Measurements from ENCODE around the gene HS6ST3.
"Not testable (repeated sequence)": the region's sequence is repeated elsewhere in the genome, so short reads cannot be mapped to it uniquely, and the experiment has no call there.

HS6ST3 gene

DNA sequence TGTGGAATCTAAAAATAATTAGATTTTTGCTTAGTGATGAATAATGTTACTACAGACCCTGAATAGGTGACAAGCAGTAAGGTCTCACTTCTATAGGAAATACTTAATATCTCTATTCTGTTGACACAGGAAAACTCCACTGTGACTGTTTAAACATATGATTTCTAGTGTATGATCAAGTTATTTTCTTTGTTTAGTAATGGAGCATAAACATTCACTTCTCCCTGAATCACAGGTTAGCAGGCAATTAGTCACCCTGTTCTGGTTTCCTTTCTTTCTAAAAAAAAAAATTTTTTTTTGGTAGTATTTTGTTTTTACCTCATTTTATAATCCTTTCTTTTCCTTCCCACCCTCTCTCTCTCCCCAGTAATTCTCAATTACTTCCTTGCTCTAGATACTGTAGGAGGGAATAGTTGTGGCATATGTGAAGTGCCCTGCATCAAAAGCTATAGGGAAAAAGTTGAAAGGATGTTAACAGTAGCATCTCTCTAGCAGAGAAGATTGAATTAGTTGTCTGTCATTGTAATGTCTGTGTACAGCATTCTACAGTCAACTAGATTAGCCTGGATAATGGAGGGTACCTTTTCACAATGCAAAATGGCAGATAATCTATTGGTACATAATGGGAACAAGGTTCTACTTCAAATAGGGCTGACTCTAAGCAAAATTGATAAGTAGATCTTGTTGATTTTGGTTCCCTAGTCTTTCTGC lies 3.5 kb downstream of the HS6ST3 start:
- DNase-seq = no peak

DNA sequence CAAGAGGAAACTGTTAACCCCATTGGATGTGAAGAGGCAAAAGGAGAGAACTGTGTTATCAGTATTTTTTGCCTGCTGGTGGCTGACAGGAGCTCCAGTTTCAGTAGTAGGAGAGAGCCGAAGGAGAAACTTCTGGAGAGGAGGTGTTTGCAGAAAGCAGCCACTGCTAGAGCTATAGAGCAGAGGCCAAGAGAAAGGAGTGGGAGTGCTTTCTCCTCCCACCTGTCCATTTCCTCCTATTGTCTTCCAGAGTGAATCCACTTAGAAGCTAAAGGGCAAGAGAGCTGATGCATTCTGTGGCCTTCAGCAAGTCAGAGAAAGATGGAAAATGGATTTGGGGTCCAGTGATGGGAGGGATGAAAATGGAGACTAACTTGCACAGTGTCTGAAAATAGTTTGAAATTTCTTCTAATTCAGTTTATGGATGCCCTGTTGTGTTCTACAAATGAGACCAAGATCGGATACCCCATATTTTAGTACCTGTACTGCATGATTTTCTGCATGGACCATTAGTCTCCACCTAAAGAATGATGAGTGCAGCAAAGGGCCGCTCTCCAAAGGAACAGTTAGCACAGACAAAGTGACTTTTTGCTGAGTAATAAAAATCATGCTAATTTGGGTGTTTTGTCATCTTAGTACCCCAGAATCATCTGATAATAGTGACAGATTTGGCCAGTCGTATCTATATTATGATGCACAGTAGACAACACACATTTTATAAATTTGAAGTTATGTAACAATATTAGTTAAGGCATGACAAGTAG lies 10.7 kb downstream of the HS6ST3 start:
- DNase-seq = no peak

DNA sequence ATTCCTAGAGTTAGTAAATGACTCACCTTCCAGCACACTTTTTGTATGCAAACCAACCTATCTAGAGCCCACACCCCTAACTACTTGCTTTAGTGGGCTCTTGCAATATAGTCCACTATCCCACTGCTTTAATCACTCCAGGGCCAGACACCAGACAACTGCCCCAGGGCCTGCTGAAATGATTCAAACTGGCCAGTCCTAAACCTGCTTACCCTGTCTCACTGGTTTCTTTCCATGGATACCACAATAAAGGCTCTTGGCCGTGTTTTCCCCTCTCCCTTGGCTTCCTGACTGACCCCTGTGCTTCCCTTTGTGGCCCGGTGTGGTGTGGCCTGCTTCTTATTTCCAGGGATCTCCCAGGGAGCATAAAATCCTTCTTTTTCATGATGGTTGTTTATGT lies 14.6 kb downstream of the HS6ST3 start:
- no peak for DNase-seq

DNA sequence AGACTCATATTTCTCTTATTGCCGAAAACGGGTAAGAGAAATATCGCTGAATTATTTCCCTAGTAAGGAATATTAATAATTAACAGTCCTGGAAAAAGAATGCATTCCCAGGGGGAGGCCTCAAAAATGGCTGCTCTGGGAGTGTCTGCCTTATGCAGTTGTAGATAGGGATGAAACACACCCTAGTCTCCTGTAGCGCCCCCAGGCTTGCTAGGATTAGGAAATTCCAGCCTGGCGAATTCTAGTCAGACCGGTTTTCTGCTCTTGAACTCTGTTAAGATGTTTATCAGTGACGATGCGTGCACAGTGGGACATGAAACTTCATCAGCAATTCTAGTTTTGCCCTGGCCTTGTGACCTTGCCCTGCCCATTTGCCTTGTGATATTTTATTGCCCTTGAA lies 18.2 kb downstream of the HS6ST3 start:
- DNase-seq = not testable (repeated sequence)

DNA sequence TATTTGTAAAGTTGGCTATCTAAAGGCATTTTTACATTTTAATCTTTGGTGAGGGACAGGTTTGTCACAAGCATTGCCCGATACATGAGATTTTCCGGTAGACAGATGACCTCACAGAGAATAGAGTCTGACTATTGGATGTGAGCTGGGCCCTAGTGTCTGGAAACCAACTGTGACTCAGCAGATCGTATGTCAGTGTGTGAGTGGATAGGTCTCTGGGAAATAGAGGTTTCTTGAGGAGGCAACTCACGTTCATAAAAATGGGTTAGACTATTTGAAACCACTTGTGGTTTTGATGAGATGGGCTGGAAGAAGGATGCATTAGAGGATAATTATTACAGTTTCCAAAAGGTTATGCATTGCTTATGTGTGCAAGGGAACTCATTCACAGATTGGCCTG lies 19.2 kb downstream of the HS6ST3 start:
- DNase-seq = no peak

DNA sequence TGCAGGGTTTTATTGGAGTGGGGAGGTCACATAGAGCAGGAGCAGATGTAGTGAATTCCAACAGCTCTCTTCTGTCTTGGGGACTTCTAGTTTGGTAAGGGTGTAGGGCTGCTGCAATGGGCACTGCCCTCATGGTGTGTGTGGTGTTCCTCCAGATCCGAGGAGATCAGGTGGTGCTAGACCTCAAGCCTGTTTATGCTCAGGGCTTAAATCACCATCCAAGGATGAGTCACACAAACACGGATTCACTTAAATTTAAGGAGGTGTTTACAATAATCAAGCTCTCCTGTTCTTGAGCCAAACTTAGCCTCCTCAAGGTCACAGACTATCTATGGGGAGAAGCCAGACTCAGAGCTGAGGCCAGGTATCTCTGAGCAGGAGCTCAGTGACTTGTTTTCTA lies 23.0 kb downstream of the HS6ST3 start:
- no peak for DNase-seq

DNA sequence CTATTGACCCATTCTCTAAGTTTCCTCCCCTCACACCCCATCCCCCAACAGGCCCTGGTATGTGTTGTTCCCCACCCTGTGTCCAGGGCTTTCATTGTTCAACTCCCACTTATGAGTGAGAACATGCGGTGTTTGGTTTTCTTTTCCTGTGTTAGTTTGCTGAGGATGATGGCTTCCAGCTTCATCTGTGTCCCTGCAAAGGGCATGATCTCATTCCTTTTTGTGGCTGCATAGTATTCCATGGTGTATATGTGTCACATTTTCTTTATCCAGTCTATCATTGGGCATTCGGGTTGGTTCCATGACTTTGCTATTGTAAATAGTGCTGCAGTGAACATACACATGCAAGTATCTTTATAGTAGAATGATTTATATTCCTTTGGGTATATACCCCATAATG lies 25.5 kb downstream of the HS6ST3 start:
- DNase-seq = not testable (repeated sequence)

DNA sequence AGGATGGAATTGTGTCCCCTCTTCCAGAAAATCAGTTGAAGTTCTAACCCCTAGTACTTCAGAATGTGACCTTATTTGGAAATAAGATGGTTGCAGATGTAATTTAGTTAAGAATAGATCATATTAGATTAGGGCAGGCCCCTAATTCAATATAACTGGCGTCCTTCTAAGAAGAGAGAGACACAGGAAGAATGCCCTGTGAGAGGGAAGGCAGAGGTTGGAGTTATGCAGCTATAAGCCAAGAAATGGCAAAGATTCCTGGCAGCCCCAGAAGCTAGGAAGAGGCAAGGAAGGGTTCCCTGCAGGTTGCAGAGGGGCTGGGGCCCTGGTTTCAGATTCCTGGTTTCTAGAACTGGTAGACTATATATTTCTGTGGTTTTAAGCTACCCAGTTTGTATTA lies 30.0 kb downstream of the HS6ST3 start:
- no peak for DNase-seq

DNA sequence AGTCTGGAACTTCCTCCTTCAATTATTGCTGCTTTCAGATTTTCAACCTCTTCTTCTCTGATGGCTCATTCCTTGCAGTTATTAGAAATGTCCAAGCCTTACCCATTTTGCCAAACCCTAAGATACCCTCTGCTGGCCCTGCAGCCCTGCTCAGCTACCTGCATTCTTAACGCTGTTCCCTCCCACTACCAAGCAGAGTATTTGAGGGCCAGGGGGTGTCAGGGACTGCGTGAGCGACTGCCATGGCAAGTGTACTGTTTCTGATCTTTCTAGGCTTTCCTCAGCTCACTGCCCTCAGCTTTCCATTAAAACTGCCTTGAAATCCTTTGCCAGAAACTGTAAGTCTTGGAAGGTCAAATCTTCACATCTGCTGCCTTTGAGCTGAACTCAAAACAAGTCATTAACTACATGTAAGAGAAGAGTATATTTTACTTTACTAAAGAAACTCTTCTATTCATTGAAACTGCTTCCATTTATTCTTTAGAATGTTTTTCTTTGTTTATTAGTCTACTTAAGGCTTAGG lies 41.0 kb downstream of the HS6ST3 start:
- DNase-seq = no peak

DNA sequence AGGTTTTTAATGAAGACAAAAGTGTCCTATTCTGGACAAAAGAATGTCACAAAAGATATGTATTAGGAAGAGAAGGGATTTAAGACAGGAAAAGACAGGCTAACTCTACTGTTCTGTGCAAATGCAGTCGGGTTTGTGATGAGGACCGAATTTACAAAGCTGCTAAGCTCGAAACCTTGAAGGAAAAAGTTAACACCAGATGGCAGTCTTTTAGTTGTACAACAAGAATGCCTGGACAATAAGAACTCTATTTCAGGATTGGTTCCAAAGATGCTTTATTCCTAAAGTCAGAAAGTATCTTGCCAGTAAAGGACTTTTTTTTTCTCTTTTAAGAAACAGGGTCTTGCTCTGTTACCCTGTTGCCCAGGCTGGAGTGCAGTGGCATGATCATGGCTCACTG lies 51.1 kb downstream of the HS6ST3 start:
- DNase-seq = no peak

DNA sequence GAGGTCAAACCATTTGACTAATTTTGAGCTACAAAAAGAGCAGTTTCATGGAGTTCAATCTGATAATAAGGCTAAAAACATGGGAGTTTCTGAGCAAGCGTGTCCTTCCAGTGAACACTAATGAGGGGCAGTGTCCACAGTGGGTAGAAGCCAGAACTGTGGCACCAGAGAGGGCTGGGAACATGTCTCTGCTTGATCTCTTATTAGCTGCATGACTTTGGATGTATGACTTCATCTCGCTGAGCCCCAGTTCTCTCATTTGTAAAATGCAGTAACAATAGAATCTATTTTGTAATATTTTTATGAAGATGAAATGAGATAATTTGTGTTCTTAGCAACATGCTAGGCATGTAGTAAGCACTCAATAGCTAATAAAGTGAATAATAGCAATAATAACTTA lies 69.8 kb downstream of the HS6ST3 start:
- DNase-seq = no peak

DNA sequence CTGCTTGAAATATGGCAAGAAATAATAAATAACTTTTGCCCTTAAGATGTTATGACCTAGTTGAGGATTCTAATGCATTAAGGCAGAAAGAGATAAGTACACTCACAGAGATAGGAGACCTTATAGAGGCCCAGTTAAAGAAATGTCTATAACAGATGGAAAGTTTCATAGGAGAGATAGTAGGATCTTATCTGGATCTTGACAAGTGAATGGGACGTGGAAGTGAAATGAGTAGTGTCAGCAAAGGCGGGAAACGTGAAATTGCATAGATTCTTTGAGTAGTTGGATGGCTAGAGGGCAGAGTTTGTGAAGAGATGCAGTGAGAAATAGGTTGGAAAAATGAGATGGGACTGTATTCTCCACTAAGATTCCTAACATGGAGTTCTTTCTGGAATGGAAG lies 71.2 kb downstream of the HS6ST3 start:
- DNase-seq = no peak

DNA sequence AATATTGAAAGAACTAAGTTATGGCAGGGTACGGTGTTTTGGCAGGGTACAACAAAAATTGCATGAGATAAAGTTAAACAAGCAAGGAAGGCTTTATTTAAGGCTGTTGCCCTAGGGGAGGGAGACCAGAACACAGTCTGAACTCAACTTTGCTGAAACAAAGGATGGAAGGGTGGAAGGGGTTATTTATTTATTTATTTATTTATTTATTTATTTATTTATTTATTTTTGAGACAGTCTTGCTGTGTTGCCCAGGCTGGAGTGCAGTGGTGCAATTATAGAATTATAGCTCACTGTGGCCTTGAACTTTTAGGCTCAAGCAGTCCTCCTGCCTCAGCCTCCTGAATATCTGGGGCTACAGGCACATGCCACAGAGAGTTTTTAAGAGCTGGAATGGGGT lies 75.9 kb downstream of the HS6ST3 start:
- no peak for DNase-seq

DNA sequence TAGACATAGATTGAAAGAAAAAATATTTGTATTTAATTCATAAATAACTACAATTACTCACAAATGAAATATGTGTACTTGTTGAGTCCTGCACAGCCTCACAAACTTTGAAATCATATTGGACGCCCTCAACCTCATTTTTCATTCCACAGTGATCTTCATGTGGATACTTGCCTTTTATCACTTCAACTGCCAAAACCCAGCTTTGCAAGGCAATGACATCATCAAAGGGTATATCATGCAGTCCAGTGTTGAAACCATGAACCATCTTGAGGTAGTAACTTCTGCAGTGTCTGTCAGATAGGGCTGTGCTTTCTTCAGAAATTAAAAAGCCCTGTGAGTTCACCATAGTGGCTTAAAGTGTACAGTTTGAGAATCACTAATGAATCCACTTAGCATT lies 82.2 kb downstream of the HS6ST3 start:
- DNase-seq = no peak

DNA sequence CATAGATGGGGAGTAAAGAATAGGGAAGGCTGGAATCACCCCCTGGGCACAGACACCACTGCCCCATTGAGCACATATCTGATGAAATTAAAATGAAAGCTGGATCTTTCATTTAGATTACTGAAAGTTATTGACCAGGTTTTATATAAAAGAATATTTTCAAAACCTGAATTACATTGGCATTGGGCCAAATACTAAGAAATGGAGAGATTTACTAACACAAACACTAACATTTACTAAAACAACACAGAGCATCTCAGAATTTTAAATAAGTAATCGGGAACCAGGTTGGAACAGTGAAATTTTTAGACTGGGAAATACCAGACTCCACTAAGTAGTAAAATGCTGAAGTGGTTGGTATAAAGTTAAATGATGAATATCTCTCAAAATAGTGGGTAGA lies 88.9 kb downstream of the HS6ST3 start:
- DNase-seq = no peak

DNA sequence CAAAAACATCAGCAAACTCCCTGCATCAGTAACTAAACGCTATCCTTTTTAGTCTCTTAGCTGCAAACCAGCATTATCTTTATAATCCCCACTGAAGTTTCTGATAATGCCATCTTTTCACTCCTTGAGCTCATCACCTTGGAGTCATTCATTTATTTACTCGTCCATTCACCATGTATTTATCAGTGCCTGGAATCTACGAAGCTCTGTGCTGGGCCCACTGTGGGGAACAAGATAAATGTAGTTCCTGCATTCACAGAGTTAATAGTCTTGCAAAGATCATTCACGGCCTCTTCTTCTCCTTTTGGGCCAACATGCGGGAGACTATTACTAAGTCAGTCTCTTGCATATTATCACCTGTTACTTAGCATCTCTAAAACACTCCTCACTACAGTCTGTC lies 89.4 kb downstream of the HS6ST3 start:
- no peak for DNase-seq

DNA sequence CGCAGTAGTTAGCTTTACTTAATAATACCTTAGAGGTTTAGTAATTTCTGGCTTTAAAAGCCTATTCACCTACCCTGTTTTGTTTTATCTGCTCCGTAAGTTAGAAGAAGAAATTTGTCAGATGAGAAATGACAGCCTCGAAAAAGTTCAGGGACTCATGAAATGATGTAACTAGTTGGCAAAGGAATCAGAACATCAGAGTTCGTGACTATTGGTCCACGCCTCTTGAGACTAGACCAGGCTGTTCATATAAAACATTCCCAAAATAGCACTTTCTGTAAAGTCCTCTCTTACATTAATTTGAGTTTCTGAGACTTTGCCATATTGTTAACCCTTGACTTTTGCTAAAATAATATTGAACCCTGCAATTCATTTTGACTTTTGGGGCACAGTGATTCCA lies 92.0 kb downstream of the HS6ST3 start:
- no peak for DNase-seq

DNA sequence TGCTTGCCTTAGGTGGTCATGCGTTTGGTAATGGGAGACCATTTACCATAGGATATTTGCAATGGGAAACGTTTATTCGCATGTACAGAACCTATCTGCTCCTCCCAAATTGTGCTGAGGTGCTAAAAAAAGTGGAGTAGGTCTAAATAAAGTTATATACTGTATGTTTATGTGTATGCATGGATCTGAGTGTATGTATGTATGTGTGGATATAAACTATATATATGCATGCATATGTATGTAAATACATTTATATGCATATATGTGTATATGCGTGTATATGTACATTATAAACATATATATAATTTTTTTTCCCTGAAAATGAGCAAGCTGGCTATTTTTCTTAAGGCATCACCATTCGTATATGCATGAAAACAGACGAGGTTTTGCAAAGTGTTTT lies 95.9 kb downstream of the HS6ST3 start:
- no peak for DNase-seq

DNA sequence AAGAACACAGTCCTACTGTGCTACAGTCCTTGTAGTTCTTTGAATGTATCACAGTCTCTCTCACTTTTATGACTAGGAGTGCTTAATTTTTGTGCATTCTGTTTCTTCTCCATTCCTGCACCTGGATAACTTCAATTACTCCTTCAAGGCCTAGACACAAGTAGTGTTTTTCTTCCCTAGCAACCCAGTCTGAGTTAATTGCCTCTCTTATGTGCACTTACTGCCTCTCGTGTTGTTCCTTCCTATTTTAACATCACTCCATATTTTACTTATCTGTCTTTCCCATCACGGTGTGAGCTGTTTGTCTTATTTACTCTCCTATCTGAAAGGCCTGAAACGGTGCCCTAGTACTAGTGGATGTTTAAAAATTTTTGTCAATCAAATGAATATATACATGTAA lies 101.5 kb downstream of the HS6ST3 start:
- DNase-seq = no peak

DNA sequence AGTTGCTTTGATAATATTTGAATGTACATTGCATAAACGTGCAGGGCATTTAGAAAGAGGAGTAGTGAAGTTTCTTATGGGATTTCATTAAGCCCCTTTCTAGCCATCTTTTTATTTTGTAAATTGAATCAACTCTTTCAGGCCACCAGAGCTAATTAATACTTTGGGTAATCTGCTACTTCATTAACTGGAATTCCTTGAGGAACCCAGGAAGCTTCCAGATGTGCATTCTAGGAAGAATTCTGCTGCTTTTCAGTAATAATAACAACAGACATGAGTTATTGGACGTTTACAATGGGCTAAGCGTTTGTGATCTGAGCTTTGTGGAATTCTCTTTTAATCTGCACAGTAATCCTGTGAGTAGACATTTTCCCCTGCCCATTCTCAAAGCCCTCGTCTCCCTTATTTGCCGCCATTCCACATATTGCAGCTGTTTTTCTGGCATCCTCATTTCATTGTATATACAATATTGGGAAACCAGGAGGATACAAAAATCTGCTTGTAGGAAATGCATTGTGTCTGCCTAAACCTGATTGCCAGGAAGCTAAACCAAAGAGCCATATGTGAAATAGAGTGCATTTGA lies 103.9 kb downstream of the HS6ST3 start:
- no peak for DNase-seq

DNA sequence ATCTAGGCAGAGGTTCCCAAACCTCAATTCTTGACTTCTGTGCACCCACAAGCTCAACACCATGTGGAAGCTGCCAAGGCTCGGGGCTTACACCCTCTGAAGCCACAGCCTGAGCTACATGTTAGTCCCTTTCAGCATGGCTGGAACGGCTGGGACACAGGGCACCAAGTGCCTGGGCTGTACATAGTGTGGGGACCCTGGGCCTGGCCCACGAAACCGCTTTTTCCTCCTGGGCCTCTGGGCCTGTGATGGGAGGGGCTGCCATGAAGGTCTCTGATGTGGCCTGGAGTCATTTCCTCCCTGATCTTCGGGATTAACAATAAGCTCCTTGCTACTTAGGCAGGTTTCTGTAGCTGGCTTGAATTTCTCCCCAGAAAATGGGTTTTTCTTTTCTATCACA lies 108.1 kb downstream of the HS6ST3 start:
- DNase-seq = no peak

DNA sequence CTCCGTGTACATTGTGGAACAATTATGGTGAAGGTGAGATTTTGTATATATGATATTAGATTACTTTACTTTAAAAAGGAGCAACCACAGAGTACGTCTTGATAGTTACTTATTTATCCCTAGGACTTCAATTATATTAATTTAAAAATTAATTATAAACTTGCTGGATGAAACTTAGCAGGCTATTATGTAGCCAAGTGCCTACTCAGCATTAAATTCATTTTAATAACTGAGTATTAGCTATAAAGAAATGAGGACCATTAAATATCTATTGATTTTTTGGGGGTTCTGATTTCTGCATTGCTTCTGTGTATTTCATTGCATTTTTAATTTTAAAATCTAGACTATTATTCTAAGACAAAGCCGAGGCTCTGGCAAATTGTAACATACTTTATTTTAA lies 109.4 kb downstream of the HS6ST3 start:
- DNase-seq = no peak

DNA sequence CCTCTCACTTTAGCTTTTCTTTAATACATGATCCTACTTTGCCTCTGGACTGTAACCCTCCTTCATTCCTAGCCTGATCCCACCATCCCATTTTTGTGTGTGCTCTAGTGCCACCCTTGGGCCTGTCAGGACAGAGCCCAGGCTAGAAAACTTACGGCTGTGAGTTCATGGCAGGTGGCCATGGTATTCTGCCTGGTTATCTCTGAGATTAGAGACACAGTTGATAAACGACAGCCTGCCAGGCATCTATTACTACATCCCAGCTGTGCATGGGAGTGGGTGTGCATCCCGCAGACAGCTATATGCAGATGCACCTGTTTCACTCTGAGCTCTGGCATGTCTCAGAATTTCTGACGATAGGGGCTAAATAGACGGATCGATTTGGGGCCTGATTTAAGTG lies 110.9 kb downstream of the HS6ST3 start:
- DNase-seq = no peak

DNA sequence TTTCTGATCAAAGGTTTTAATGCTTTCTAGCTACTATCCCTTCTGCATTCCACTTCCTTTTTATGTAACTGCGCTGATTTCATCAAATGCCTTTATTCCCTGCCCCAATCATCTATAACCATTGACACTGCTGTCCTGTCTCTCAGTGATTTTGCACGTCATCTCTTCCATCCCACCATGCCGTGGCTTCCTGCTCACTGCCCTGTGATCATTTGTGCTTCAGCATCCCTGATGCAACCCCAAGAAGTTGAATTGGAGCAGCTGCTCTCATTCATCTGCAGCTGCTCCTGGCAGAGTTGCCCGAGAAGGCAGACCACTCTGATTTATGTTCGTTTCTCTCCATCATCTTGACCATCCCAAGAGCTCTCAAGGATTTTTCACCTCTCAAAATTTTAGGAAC lies 112.4 kb downstream of the HS6ST3 start:
- no peak for DNase-seq

Measured in KG1 (cell line).